ENCODE measurements around the gene TSSC4. TPM values are rescaled to one million over a fixed set of nuclear protein-coding genes. Genes with fewer than 3 reads are reported as not detected.
A peak's percentile ranks its signal among the peaks of the same experiment; 100 is the strongest.

TSSC4 gene
- total RNA-seq, 4 donors from 2014 or later = 13.3 to 38.9 (median 36.0) TPM

DNA sequence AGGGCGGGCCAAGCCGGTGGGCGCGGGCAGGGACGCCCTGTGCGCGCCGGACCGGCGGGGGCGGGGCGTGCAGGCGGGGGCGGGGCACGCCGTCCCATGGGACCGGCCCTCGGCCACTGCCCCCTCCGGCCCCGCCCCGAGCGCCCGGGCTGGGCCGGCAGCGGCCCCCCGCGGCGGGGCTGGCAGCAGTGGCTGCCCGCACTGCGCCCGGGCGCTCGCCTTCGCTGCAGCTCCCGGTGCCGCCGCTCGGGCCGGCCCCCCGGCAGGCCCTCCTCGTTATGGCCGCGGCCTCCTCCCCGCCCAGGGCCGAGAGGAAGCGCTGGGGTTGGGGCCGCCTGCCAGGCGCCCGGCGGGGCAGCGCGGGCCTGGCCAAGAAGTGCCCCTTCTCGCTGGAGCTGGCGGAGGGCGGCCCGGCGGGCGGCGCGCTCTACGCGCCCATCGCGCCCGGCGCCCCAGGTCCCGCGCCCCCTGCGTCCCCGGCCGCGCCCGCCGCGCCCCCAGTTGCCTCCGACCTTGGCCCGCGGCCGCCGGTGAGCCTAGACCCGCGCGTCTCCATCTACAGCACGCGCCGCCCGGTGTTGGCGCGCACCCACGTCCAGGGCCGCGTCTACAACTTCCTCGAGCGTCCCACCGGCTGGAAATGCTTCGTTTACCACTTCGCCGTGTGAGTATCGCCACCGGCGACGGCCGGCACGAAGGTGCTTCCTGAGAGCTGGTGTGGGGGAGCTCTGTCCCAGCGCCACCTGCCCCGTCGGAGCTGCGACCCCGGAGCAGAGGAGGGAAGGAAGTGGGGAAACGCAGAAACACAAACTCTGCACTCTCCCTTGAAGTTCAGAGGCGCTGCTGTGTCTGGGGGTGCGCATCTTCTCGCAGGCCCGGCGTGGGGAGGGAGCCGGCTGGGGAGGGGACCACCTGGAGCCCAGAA, 44.5 kb downstream of the TSSC4 start, which contains the start of gene KCNQ1:
Gene KCNQ1 (plus strand): TSS at position 188 of the 925 bp plus-strand sequence. CDS start 91 bp downstream, at position 279.
- intact Hi-C loops (cut with DNase I; ENCODE audit: low total_unique reads) = no loop called here
- peaks cover 16% of the 10 kb centered on the region for H3K27me3 ChIP-seq
- peak; percentile 87 for DNase-seq
- H3K9me3 ChIP-seq = no peaks in the 10 kb centered on the region
- H3K4me1 ChIP-seq = peaks cover 3 to 54% (median 44%) of the 10 kb centered on the region in 4 donors
- peak within 1 kb of the TSS; percentile 13 to 53 (median 42) for H3K4me3 ChIP-seq
- no peaks in the 10 kb centered on the region for H3K36me3 ChIP-seq
- TF ChIP-seq POLR2AphosphoS5 (IDR thresholded peaks at IDR 0.05) (peak in 2 of 3 donors; percentile 25 to 58), POLR2A (IDR thresholded peaks at IDR 0.05) (no peak), EP300 (IDR thresholded peaks at IDR 0.05; ENCODE audit: low read depth) (no peak)
- TF ChIP-seq, protein P1, sequence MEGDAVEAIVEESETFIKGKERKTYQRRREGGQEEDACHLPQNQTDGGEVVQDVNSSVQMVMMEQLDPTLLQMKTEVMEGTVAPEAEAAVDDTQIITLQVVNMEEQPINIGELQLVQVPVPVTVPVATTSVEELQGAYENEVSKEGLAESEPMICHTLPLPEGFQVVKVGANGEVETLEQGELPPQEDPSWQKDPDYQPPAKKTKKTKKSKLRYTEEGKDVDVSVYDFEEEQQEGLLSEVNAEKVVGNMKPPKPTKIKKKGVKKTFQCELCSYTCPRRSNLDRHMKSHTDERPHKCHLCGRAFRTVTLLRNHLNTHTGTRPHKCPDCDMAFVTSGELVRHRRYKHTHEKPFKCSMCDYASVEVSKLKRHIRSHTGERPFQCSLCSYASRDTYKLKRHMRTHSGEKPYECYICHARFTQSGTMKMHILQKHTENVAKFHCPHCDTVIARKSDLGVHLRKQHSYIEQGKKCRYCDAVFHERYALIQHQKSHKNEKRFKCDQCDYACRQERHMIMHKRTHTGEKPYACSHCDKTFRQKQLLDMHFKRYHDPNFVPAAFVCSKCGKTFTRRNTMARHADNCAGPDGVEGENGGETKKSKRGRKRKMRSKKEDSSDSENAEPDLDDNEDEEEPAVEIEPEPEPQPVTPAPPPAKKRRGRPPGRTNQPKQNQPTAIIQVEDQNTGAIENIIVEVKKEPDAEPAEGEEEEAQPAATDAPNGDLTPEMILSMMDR (IDR thresholded peaks at IDR 0.05) = no peak
- WGBS, 2 donors (ENCODE audit: low coverage in 1 of 2) = 1% methylated on average over 68 of the region's 116 CpGs; no CpG with 5 or more reads in 1 of the 2 donors
- in situ Hi-C loops (cut with MboI; ENCODE audit: low pct_ligation_motif_present in 1 of 4, low pct_unique_long_range_greater_than_20kb in 1 of 4, low sequenced_read_pairs in 3 of 4) = loop anchor here in 1 of 4 donors (25.0 kb wide), 1 partner anchor 442 kb away; the partner anchor contains the start of gene CDKN1C
- peak within 1 kb of the TSS; percentile 48 to 84 (median 65) for H3K27ac ChIP-seq

DNA sequence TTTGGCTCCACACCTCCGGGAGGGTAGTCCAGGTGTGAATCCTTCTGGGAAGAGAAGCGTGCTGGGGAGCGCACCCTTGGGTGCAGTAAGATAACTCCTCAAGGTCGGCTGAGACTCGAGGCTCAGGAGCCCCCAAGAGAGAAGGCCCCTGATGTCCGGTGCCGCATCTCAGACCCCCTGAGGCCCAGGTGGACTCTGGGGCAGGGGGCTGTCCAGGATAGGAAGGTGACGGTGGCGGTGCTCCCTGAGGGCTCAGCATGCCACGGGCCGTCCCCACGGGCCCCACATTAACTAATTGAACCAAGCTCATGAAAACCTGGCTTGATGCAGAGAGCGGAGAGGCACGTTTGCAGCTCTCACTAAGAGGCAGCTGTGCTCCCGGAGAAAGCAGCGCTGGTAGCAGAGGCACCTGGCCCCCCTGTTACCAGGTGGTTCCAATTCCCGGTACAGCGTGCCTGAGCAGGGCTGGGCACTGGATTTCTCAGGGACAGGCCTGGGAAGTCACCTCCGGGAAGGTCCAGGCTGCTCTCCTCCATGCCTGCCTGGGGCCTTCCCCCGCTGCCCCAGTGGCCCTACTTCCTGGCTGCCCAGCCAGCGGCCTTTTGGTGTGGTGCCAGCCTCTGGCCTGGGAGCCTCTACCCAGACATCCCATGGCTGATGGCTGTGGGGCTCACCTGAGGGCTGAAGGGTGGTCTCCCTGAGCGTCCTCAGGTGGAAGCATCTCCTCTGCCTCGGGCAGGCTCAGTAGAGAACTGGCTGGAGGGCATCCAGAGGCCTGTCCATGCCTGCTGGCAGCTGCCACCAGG, 45.4 kb downstream of the TSSC4 start:
- Histone ChIP-seq H3K9me3 (no peaks in the 10 kb centered on the region), H3K27ac (peak overlapping the region; percentile 5 to 84 (median 64)), H3K4me3 (peak overlapping the region in 3 of 4 donors; percentile 31 to 53 (median 45)), H3K27me3 (peaks cover 16% of the 10 kb centered on the region), H3K4me1 (peaks cover 3 to 49% (median 42%) of the 10 kb centered on the region in 4 donors), H3K36me3 (no peaks in the 10 kb centered on the region)
- in situ Hi-C loops (cut with MboI; ENCODE audit: low pct_ligation_motif_present in 1 of 4, low pct_unique_long_range_greater_than_20kb in 1 of 4, low sequenced_read_pairs in 3 of 4) (loop anchor here in 1 of 4 donors (25.0 kb wide), 1 partner anchor 441 kb away; the partner anchor contains the start of gene CDKN1C), intact Hi-C loops (cut with DNase I; ENCODE audit: low total_unique reads) (no loop called here)
- DNase-seq = peak; percentile 58
- no peak for TF ChIP-seq POLR2A (IDR thresholded peaks at IDR 0.05)
- TF ChIP-seq EP300 (IDR thresholded peaks at IDR 0.05; ENCODE audit: low read depth) = no peak
- TF ChIP-seq POLR2AphosphoS5 (IDR thresholded peaks at IDR 0.05) = no peak
- TF ChIP-seq, protein P1 (IDR thresholded peaks at IDR 0.05) = no peak
- WGBS, 2 donors (ENCODE audit: low coverage in 1 of 2) = 23 to 45% methylated on average over 4 to 22 of the region's 23 CpGs

DNA sequence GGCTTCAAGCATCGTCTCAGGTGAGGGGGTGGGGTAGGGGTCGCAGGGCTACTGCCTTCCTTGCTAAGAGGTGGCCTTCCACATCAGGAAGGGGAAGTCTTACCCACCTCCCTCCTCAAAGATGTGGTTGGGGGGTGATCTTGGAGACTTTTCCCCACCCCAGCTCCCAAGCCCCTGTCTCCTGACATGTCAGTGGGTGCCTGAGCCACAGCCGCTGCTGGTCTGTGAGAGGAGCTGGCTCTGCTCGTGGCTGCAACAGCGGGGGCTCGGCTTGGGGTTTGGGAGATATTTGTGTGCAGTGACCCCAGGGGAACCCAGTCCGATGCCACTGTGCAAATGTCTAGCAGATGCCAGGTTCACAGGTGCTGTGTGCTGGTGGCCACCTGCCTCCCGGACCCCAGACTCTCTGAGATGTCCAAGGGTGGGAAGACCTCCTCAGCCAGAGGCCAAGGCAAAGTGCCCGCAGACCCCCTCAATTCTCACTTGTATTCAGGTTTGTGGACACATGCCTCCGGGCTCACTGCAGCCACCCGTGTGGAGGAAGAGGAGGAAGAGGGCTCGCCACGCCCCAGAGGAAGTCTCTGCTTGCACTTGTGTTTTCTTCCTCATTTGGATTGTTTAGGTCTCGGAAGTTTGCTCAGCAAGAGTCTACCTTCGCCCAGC, 46.2 kb downstream of the TSSC4 start:
- DNase-seq = no peak
- Histone ChIP-seq H3K27me3 (peaks cover 16% of the 10 kb centered on the region), H3K27ac (peak overlapping the region in 3 of 4 donors; percentile 5 to 84 (median 70)), H3K36me3 (no peaks in the 10 kb centered on the region), H3K4me1 (peaks cover 3 to 41% (median 35%) of the 10 kb centered on the region in 4 donors), H3K9me3 (no peaks in the 10 kb centered on the region), H3K4me3 (no peak overlapping the region)
- TF ChIP-seq POLR2A (IDR thresholded peaks at IDR 0.05) = no peak
- no peak for TF ChIP-seq POLR2AphosphoS5 (IDR thresholded peaks at IDR 0.05)
- no peak for TF ChIP-seq EP300 (IDR thresholded peaks at IDR 0.05; ENCODE audit: low read depth)
- TF ChIP-seq, protein P1 (IDR thresholded peaks at IDR 0.05) = no peak
- in situ Hi-C loops (cut with MboI; ENCODE audit: low pct_ligation_motif_present in 1 of 4, low pct_unique_long_range_greater_than_20kb in 1 of 4, low sequenced_read_pairs in 3 of 4) = loop anchor here in 1 of 4 donors (25.0 kb wide), 1 partner anchor 441 kb away; the partner anchor contains the start of gene CDKN1C
- WGBS, 2 donors (ENCODE audit: low coverage in 1 of 2) = 35% methylated on average over 15 of the region's 15 CpGs; no CpG with 5 or more reads in 1 of the 2 donors
- intact Hi-C loops (cut with DNase I; ENCODE audit: low total_unique reads) = no loop called here
